Right renal pelvis (tissue), 4 donors: Measurements from ENCODE around the gene NHEJ1. TPM values are rescaled to one million over a fixed set of nuclear protein-coding genes. Genes with fewer than 3 reads are reported as not detected.

Experiments used
- DNase-seq, 4 donors: peaks; one replicate each; pipeline ENCODE4 v3.0.0-alpha.2; 2013; ENCODE audit warnings: low read depth in 4 of 4, low spot score in 3 of 4, missing footprints in 1 of 4
- polyA plus RNA-seq, 4 donors: library from polyadenylated mRNA; unstranded; fragments of 120-200 nt; gene quantifications; one replicate each; pipeline ENCODE4 v1.2.1, GENCODE V29; 2013; ENCODE audit not compliant: insufficient read length in 4 of 4

NHEJ1 gene
- polyA plus RNA-seq, 4 donors: 18.8 to 21.3 (median 20.1) TPM

GRCh38 chr2:219168932-219169331, 8.3 kb upstream of the NHEJ1 start:
- no peak for DNase-seq

- no peak for DNase-seq
Measured at GRCh38 chr2:219168526-219168925, 7.9 kb upstream of the NHEJ1 start.

- DNase-seq: no peak
Measured at GRCh38 chr2:219167997-219168396, 7.4 kb upstream of the NHEJ1 start.

- no peak for DNase-seq
Measured at GRCh38 chr2:219165058-219165911, 4.7 kb upstream of the NHEJ1 start.

GRCh38 chr2:219163156-219163555, 2.5 kb upstream of the NHEJ1 start:
- DNase-seq: no peak

GRCh38 chr2:219161097-219161496, 482 bp upstream of the NHEJ1 start:
- DNase-seq: no peak

- DNase-seq: no peak
Measured at GRCh38 chr2:219159771-219160185, 837 bp downstream of the NHEJ1 start.

- no peak for DNase-seq
Measured at GRCh38 chr2:219158586-219158985, 2.0 kb downstream of the NHEJ1 start.

GRCh38 chr2:219158025-219158424, 2.6 kb downstream of the NHEJ1 start:
- DNase-seq: no peak

- DNase-seq: no peak
Measured at GRCh38 chr2:219157396-219157795, 3.2 kb downstream of the NHEJ1 start.

GRCh38 chr2:219155054-219155644, 5.5 kb downstream of the NHEJ1 start:
- DNase-seq: peak; percentile 65 to 69 (median 66)

- no peak for DNase-seq
Measured at GRCh38 chr2:219149667-219150066, 10.9 kb downstream of the NHEJ1 start.

- DNase-seq: no peak
Measured at GRCh38 chr2:219142329-219142728, 18.3 kb downstream of the NHEJ1 start.

GRCh38 chr2:219140722-219141121, 19.9 kb downstream of the NHEJ1 start:
- no peak for DNase-seq

- DNase-seq: no peak
Measured at GRCh38 chr2:219133976-219134375, 26.6 kb downstream of the NHEJ1 start.

GRCh38 chr2:219131744-219132143, 28.9 kb downstream of the NHEJ1 start:
- no peak for DNase-seq

- no peak for DNase-seq
Measured at GRCh38 chr2:219131327-219131726, 29.3 kb downstream of the NHEJ1 start.

- DNase-seq: no peak
Measured at GRCh38 chr2:219129589-219129988, 31.0 kb downstream of the NHEJ1 start.

- DNase-seq: no peak
Measured at GRCh38 chr2:219128396-219128795, 32.2 kb downstream of the NHEJ1 start.

GRCh38 chr2:219127037-219127635, 33.5 kb downstream of the NHEJ1 start:
- no peak for DNase-seq

- no peak for DNase-seq
Measured at GRCh38 chr2:219126555-219126954, 34.1 kb downstream of the NHEJ1 start.

GRCh38 chr2:219125886-219126270, 34.7 kb downstream of the NHEJ1 start:
- no peak for DNase-seq
